ENCODE results near the gene PTGDS. TPM values are rescaled to one million over a fixed set of nuclear protein-coding genes. Genes with fewer than 3 reads are reported as not detected.

The PTGDS gene
- total RNA-seq, 1 donor, result 10.8 TPM

GRCh38 chr9:136982232-136983051 is 5.1 kb downstream of the PTGDS start, which contains the start of gene LCNL1:
LCNL1 (plus strand) TSS chr9:136982993; CDS start chr9:136983587, 594 bp downstream.
- no peak for TF ChIP-seq CTCF (IDR thresholded peaks at IDR 0.05; ENCODE audit: insufficient read depth, low read depth, low read length)
- no peak for DNase-seq (ENCODE audit: low read depth)
- no peak within 1 kb of the TSS for H3K4me3 ChIP-seq (ENCODE audit: low read depth, low read length)

- no peak for DNase-seq (ENCODE audit: low read depth)
- TF ChIP-seq CTCF (IDR thresholded peaks at IDR 0.05; ENCODE audit: insufficient read depth, low read depth, low read length), result no peak
- no peak overlapping the region for H3K4me3 ChIP-seq (ENCODE audit: low read depth, low read length)
These were observed 5.9 kb downstream of the PTGDS start for GRCh38 chr9:136983167-136983566.

- DNase-seq (ENCODE audit: low read depth), result no peak
- TF ChIP-seq CTCF (IDR thresholded peaks at IDR 0.05; ENCODE audit: insufficient read depth, low read depth, low read length), result no peak
- no peak overlapping the region for H3K4me3 ChIP-seq (ENCODE audit: low read depth, low read length)
These were observed 6.5 kb downstream of the PTGDS start for GRCh38 chr9:136983656-136984314.

- no peak for TF ChIP-seq CTCF (IDR thresholded peaks at IDR 0.05; ENCODE audit: insufficient read depth, low read depth, low read length)
- DNase-seq (ENCODE audit: low read depth), result no peak
- no peak overlapping the region for H3K4me3 ChIP-seq (ENCODE audit: low read depth, low read length)
These were observed 7.2 kb downstream of the PTGDS start for GRCh38 chr9:136984464-136985026.

- H3K4me3 ChIP-seq (ENCODE audit: low read depth, low read length), result no peak overlapping the region
- TF ChIP-seq CTCF (IDR thresholded peaks at IDR 0.05; ENCODE audit: insufficient read depth, low read depth, low read length), result no peak
- no peak for DNase-seq (ENCODE audit: low read depth)
These were observed 7.8 kb downstream of the PTGDS start for GRCh38 chr9:136985027-136985602.

- TF ChIP-seq CTCF (IDR thresholded peaks at IDR 0.05; ENCODE audit: insufficient read depth, low read depth, low read length), result no peak
- no peak for DNase-seq (ENCODE audit: low read depth)
- H3K4me3 ChIP-seq (ENCODE audit: low read depth, low read length), result no peak overlapping the region
These were observed 8.5 kb downstream of the PTGDS start for GRCh38 chr9:136985853-136986252.

Measured in fibroblast of villous mesenchyme (primary cell).